Activated CD4-positive, alpha-beta memory T cell treated with anti-CD3 and anti-CD28 coated beads for 36 hours (primary cell): ENCODE measurements around the gene LTBR. TPM values are rescaled to one million over a fixed set of nuclear protein-coding genes. Genes with fewer than 3 reads are reported as not detected.
"Not testable (repeated sequence)": the region's sequence is repeated elsewhere in the genome, so short reads cannot be mapped to it uniquely, and the experiment has no call there.

Source experiments
- CTCF ChIA-PET: fragments of 350-600 bp; sonication (Branson Sonifier 250); formaldehyde crosslinking; loops from one replicate; lab custom pipeline; 2021; ENCODE audit warnings: antibody characterized with exemption, inconsistent platforms; lab: Charles Lee
- POLR2A ChIA-PET: fragments of 350-600 bp; sonication (Branson Sonifier 250); formaldehyde crosslinking; loops from one replicate; lab custom pipeline; 2021; ENCODE audit warnings: antibody characterized with exemption; lab: Charles Lee
- DNase-seq: peaks from one replicate; pipeline ENCODE4 v3.0.0-alpha.2; 2020
- H3K27ac Mint-ChIP-seq: one replicate; pipeline ENCODE4 v1.8.0; 2021; ENCODE audit warnings: mixed read lengths
- H3K27me3 Mint-ChIP-seq: one replicate; pipeline ENCODE4 v1.8.0; 2021; ENCODE audit warnings: mixed read lengths
- H3K36me3 Mint-ChIP-seq: one replicate; pipeline ENCODE4 v1.8.0; 2021; ENCODE audit warnings: mixed read lengths
- H3K4me1 Mint-ChIP-seq: one replicate; pipeline ENCODE4 v1.8.0; 2021; ENCODE audit warnings: low read depth, mixed read lengths
- H3K4me3 Mint-ChIP-seq: one replicate; pipeline ENCODE4 v1.8.0; 2021; ENCODE audit warnings: mild to moderate bottlenecking, mixed read lengths
- H3K9me3 Mint-ChIP-seq: one replicate; pipeline ENCODE4 v1.8.0; 2021; ENCODE audit warnings: mixed read lengths
- intact Hi-C: fragments of 100-400 bp; cut with micrococcal nuclease; formaldehyde crosslinking; loops from one replicate; pipeline ENCODE4 v1.15.1; 2023
- total RNA-seq, 2 experiments: library from RNA; stranded (reverse); gene quantifications; one replicate each; pipeline ENCODE4 v1.2.3, GENCODE V29; 2021

The LTBR gene
- 1 to 10 TPM; 1.5 to 1.9 TPM for total RNA-seq

- peak; percentile 33 for DNase-seq
- H3K27me3 Mint-ChIP-seq: peaks cover 20% of the 10 kb centered on the region
- POLR2A ChIA-PET: no interaction called here
- no peaks in the 10 kb centered on the region for H3K36me3 Mint-ChIP-seq
- no peaks in the 10 kb centered on the region for H3K9me3 Mint-ChIP-seq
- peaks cover 3% of the 10 kb centered on the region for H3K4me1 Mint-ChIP-seq
- CTCF ChIA-PET: interaction anchor here (0.6 kb wide), 1 partner anchor 47 kb away, joined by 3 read pairs; no protein-coding TSS in a partner anchor
- no peak within 1 kb of the TSS for H3K27ac Mint-ChIP-seq
- H3K4me3 Mint-ChIP-seq: peak within 1 kb of the TSS; percentile 39
- intact Hi-C loops: no loop called here
These were observed at the start of gene LTBR for GRCh38 chr12:6383572-6384498. LTBR (plus strand) TSS chr12:6384162; CDS start chr12:6384359, 197 bp downstream.

- H3K4me3 Mint-ChIP-seq: no peak overlapping the region
- intact Hi-C loops: loop anchor here (2.0 kb wide), 1 partner anchor 128 kb away; no protein-coding TSS in a partner anchor
- no peaks in the 10 kb centered on the region for H3K27me3 Mint-ChIP-seq
- H3K9me3 Mint-ChIP-seq: no peaks in the 10 kb centered on the region
- H3K27ac Mint-ChIP-seq: peak overlapping the region; percentile 81
- CTCF ChIA-PET: interaction anchor here (0.7 to 4.6 kb wide), 6 partner anchors 11 to 204 kb away, joined by 3 to 43 read pairs (median 18); no protein-coding TSS in a partner anchor
- H3K4me1 Mint-ChIP-seq: peaks cover 20% of the 10 kb centered on the region
- POLR2A ChIA-PET: interaction anchor here (2.7 to 3.3 kb wide), 2 partner anchors 11 to 136 kb away, joined by 11 to 20 read pairs; partner anchors contain the start of gene VAMP1
- DNase-seq: no peak
- H3K36me3 Mint-ChIP-seq: peaks cover 46% of the 10 kb centered on the region
These were observed 49.6 kb upstream of the LTBR start for GRCh38 chr12:6334359-6334758.

GRCh38 chr12:6334940-6335450, 49.0 kb upstream of the LTBR start:
- POLR2A ChIA-PET: interaction anchor here (0.8 to 3.3 kb wide), 5 partner anchors 9 to 135 kb away, joined by 3 to 20 read pairs (median 4); partner anchors contain the start of gene VAMP1
- Mint-ChIP-seq H3K9me3 (no peaks in the 10 kb centered on the region), H3K27me3 (no peaks in the 10 kb centered on the region), H3K36me3 (peaks cover 43% of the 10 kb centered on the region), H3K4me3 (peak overlapping the region; percentile 25), H3K27ac (no peak overlapping the region), H3K4me1 (peaks cover 20% of the 10 kb centered on the region)
- CTCF ChIA-PET: interaction anchor here (0.6 to 4.6 kb wide), 16 partner anchors 8 to 478 kb away, joined by 3 to 43 read pairs (median 6); partner anchors contain the start of gene SCNN1A
- no peak for DNase-seq
- intact Hi-C loops: loop anchor here (1.0 to 2.0 kb wide), 3 partner anchors 12 to 128 kb away; no protein-coding TSS in a partner anchor

- ChIA-PET CTCF (interaction anchor here (0.6 to 4.6 kb wide), 18 partner anchors 9 to 478 kb away, joined by 3 to 43 read pairs (median 6); partner anchors contain the start of genes SCNN1A and VAMP1), POLR2A (interaction anchor here (0.8 to 3.3 kb wide), 9 partner anchors 9 to 199 kb away, joined by 3 to 20 read pairs (median 4); partner anchors contain the start of genes GAPDH and VAMP1)
- H3K27me3 Mint-ChIP-seq: no peaks in the 10 kb centered on the region
- H3K27ac Mint-ChIP-seq: no peak overlapping the region
- peaks cover 37% of the 10 kb centered on the region for H3K36me3 Mint-ChIP-seq
- DNase-seq: peak; percentile 94
- H3K4me3 Mint-ChIP-seq: no peak overlapping the region
- peaks cover 20% of the 10 kb centered on the region for H3K4me1 Mint-ChIP-seq
- no peaks in the 10 kb centered on the region for H3K9me3 Mint-ChIP-seq
- intact Hi-C loops: loop anchor here (1.0 to 2.0 kb wide), 6 partner anchors 10 to 199 kb away; partner anchors contain the start of gene GAPDH
These were observed 48.4 kb upstream of the LTBR start for GRCh38 chr12:6335451-6336078.

DNA sequence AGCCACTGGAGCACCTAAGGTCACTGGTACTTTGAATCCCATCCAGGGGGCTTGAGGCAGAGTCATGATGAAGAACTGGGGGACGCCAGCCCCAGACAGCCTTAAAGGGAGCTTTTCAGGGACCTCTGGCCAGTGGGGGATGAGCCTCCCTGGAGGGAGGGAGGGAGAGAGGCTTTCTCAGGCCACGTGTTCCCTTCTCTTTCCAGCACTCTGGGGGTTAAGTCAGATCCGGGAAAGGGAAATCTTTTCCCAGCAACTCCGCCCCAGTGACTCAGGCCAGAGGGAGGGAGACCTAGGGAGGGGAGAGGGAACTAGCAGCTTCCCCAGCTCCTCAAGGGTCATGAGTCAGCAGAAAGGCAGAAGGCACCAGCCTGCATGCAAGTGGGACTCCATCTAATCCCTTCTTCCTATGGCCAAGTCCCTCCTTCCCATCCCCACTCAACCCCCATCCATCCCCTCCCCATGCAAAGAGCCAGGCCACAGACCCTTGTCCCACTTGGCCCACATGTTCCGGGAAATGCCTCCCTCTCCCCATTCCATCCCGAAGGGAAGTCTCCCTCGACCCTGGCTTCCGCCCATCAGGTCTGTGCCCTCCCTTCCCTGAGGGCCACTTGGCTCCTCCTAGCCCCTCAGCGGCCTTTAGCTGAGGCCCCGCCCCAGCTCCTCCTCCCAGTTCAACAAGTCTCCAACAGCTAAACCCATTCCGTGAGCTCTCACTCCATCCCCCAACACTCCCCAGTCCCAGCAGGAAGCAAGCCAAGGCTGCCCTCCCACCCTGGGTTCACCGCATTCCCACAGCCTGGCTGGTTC, 47.7 kb upstream of the LTBR start:
- Mint-ChIP-seq H3K4me1 (peaks cover 20% of the 10 kb centered on the region), H3K27ac (no peak overlapping the region), H3K36me3 (peaks cover 31% of the 10 kb centered on the region), H3K27me3 (no peaks in the 10 kb centered on the region), H3K9me3 (no peaks in the 10 kb centered on the region), H3K4me3 (no peak overlapping the region)
- intact Hi-C loops: loop anchor here (1.0 to 2.0 kb wide), 3 partner anchors 9 to 199 kb away; partner anchors contain the start of gene GAPDH
- peak; percentile 81 for DNase-seq
- POLR2A ChIA-PET: interaction anchor here (0.7 to 3.3 kb wide), 12 partner anchors 8 to 198 kb away, joined by 3 to 20 read pairs (median 3); partner anchors contain the start of genes GAPDH and VAMP1
- CTCF ChIA-PET: interaction anchor here (0.9 to 4.6 kb wide), 15 partner anchors 9 to 201 kb away, joined by 3 to 43 read pairs (median 7); partner anchors contain the start of genes GAPDH, LTBR, SCNN1A and VAMP1

- DNase-seq: peak; percentile 64
- Mint-ChIP-seq H3K4me3 (no peak overlapping the region), H3K27me3 (no peaks in the 10 kb centered on the region), H3K27ac (no peak overlapping the region), H3K36me3 (peaks cover 28% of the 10 kb centered on the region), H3K4me1 (peaks cover 25% of the 10 kb centered on the region), H3K9me3 (no peaks in the 10 kb centered on the region)
- POLR2A ChIA-PET: interaction anchor here (0.7 to 3.3 kb wide), 8 partner anchors 9 to 197 kb away, joined by 3 to 20 read pairs (median 5); partner anchors contain the start of genes GAPDH and VAMP1
- CTCF ChIA-PET: interaction anchor here (0.9 to 4.6 kb wide), 14 partner anchors 8 to 200 kb away, joined by 3 to 43 read pairs (median 7); partner anchors contain the start of genes GAPDH, LTBR and VAMP1
- intact Hi-C loops: loop anchor here (1.0 to 2.0 kb wide), 3 partner anchors 8 to 198 kb away; partner anchors contain the start of gene GAPDH
These were observed 46.8 kb upstream of the LTBR start for GRCh38 chr12:6336889-6337853.

DNA sequence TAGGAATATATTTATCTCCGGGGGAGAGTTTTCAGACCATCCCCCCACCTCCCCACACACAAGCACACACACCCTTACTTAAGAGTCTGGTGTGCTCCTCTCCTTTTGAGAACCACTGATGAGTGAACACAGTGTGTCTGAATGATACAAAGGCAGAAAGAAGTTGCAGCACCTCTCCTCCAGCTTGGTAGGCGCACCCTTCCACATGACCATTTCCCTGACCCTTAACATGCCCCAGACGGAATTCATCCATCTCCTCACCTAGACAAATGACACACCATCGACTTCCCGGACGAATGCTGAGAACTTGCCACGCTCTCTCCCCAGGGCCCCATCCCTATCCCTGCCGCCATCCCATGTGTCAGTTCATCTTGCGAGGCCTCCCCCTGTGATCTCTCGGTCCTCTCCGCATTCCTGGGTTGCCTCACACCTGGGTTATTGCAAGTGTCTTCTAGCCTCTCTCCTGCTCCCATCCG, 46.0 kb upstream of the LTBR start:
- ChIA-PET CTCF (interaction anchor here (2.1 to 4.6 kb wide), 4 partner anchors 15 to 128 kb away, joined by 7 to 43 read pairs (median 21); no protein-coding TSS in a partner anchor), POLR2A (interaction anchor here (1.6 to 3.3 kb wide), 3 partner anchors 18 to 132 kb away, joined by 4 to 20 read pairs (median 11); partner anchors contain the start of gene VAMP1)
- Mint-ChIP-seq H3K27ac (no peak overlapping the region), H3K27me3 (no peaks in the 10 kb centered on the region), H3K4me1 (peaks cover 26% of the 10 kb centered on the region), H3K9me3 (no peaks in the 10 kb centered on the region), H3K4me3 (no peak overlapping the region), H3K36me3 (peaks cover 21% of the 10 kb centered on the region)
- intact Hi-C loops: loop anchor here (1.0 to 2.0 kb wide), 3 partner anchors 29 to 197 kb away; partner anchors contain the start of gene GAPDH
- no peak for DNase-seq

- H3K27ac Mint-ChIP-seq, H3K9me3 Mint-ChIP-seq, H3K27me3 Mint-ChIP-seq, DNase-seq, H3K4me3 Mint-ChIP-seq: not testable (repeated sequence)
- POLR2A ChIA-PET: interaction anchor here (0.7 to 2.2 kb wide), 4 partner anchors 13 to 196 kb away, joined by 3 to 7 read pairs (median 4); partner anchors contain the start of genes GAPDH and MRPL51
- CTCF ChIA-PET: interaction anchor here (1.0 to 2.4 kb wide), 7 partner anchors 9 to 127 kb away, joined by 3 to 8 read pairs (median 6); no protein-coding TSS in a partner anchor
- H3K36me3 Mint-ChIP-seq: peaks cover 16% of the 10 kb centered on the region
- peaks cover 27% of the 10 kb centered on the region for H3K4me1 Mint-ChIP-seq
- intact Hi-C loops: loop anchor here (1.0 kb wide), 1 partner anchor 29 kb away; no protein-coding TSS in a partner anchor
These were observed 45.4 kb upstream of the LTBR start for GRCh38 chr12:6338536-6338935.

- intact Hi-C loops: loop anchor here (1.0 kb wide), 1 partner anchor 28 kb away; no protein-coding TSS in a partner anchor
- ChIA-PET CTCF (interaction anchor here (0.6 to 2.4 kb wide), 9 partner anchors 9 to 453 kb away, joined by 3 to 8 read pairs (median 4); no protein-coding TSS in a partner anchor), POLR2A (interaction anchor here (0.6 to 2.2 kb wide), 5 partner anchors 13 to 196 kb away, joined by 3 to 7 read pairs (median 4); partner anchors contain the start of genes GAPDH and MRPL51)
- Mint-ChIP-seq H3K4me1 (peaks cover 25% of the 10 kb centered on the region), H3K4me3 (no peak overlapping the region), H3K9me3 (no peaks in the 10 kb centered on the region), H3K27me3 (no peaks in the 10 kb centered on the region), H3K27ac (no peak overlapping the region), H3K36me3 (peaks cover 12% of the 10 kb centered on the region)
- DNase-seq: no peak
These were observed 45.0 kb upstream of the LTBR start for GRCh38 chr12:6338955-6339354.
